ENCODE results near the gene YWHAB. TPM values are rescaled to one million over a fixed set of nuclear protein-coding genes. Genes with fewer than 3 reads are reported as not detected.

Gene YWHAB
- total and polyA plus RNA-seq, 10 of the 15 experiments (the other 5 are each of a cell fraction or from before 2014, with no cell fraction given): 63.5 to 323 (median 144) TPM

DNA sequence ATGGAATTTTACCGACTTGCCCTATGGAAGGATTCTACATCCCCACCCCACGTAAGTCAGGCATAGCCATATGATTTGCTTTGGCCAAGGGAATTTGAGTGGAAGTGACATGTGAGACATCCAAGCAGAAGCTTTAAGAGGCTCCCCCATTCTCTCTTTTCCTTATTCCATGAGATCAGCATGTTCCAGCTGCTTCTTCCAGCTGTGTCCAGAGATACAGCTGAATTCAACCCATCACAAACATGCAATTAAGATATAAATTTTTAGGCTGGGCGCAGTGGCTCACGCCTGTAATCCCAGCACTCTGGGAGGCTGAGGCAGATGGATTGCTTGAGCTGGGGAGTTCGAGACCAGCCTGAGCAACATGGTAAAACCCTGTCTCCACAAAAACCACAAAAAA lies 16.0 kb upstream of the YWHAB start:
- FAIRE-seq (no peak), DNase-seq (ENCODE audit: low read depth, low spot score) (no peak), ATAC-seq (no peak)
- SMC1A ChIA-PET (ENCODE audit: uncharacterized antibody, unreplicated experiment): interaction anchor here (1.1 kb wide), 1 partner anchor 122 kb away, joined by 3 read pairs; no protein-coding TSS in a partner anchor
- no peak overlapping the region for H3K27ac ChIP-seq (ENCODE audit: control insufficient read depth, insufficient read depth)
- H2AFZ ChIP-seq (ENCODE audit: control insufficient read depth, low read depth, low read length): no peak overlapping the region
- no peaks in the 10 kb centered on the region for H4K20me1 ChIP-seq (ENCODE audit: control insufficient read depth, insufficient read depth)
- H3K4me2 ChIP-seq (ENCODE audit: control insufficient read depth, insufficient read depth): no peak overlapping the region
- intact Hi-C loops (cut with micrococcal nuclease; ENCODE audit: unreplicated experiment): loop anchor here (5.0 kb wide), 1 partner anchor 67 kb away; no protein-coding TSS in a partner anchor
- H3K4me3 ChIP-seq: no peak overlapping the region
- H3K4me1 ChIP-seq (ENCODE audit: control insufficient read depth, insufficient read depth, low read length): peaks cover 4% of the 10 kb centered on the region
- RAD21 ChIA-PET (ENCODE audit: unreplicated experiment): no interaction called here
- 18% methylated on average over 5 of the region's 5 CpGs for WGBS (ENCODE audit: insufficient coverage, insufficient replicate concordance, low lambda C conversion rate, missing lambda C conversion rate)
- in situ Hi-C loops (cut with MboI): loop anchor here (5.0 to 10.0 kb wide), 2 partner anchors 125 to 182 kb away; partner anchors contain the start of gene KCNK15
- H3K9me3 ChIP-seq (replicated peaks; ENCODE audit: control insufficient read depth, insufficient read depth, low read length): no peaks in the 10 kb centered on the region
- no peaks in the 10 kb centered on the region for H3K79me2 ChIP-seq (ENCODE audit: control insufficient read depth, insufficient read depth, low read length)
- H3K27me3 ChIP-seq (replicated peaks in 1 of 2; ENCODE audit: control insufficient read depth in 2 of 2, insufficient read depth in 2 of 2, low read length in 1 of 2): peaks cover 0 to 3% of the 10 kb centered on the region in 2 experiments; a peak in 2 of 4 replicates
- H3K9ac ChIP-seq (ENCODE audit: control insufficient read depth, insufficient read depth, low read length): no peak overlapping the region
- H3K36me3 ChIP-seq (ENCODE audit: control insufficient read depth in 2 of 2, insufficient read depth in 2 of 2, low read length in 1 of 2): no peaks in the 10 kb centered on the region
- BruUV-seq (replicated peaks): no TSS peak
- CTCF ChIA-PET: interaction anchor here (1.2 to 2.9 kb wide), 3 partner anchors 9 to 185 kb away, joined by 3 to 15 read pairs (median 5); no protein-coding TSS in a partner anchor
- POLR2A ChIA-PET: no interaction called here
- TF ChIP-seq ZBED1 (IDR thresholded peaks at IDR 0.05; ENCODE audit: borderline replicate concordance): no peak
- TF ChIP-seq SPI1 (IDR thresholded peaks at IDR 0.05; ENCODE audit: borderline replicate concordance, insufficient read depth, low read depth, low read length): no peak
- TF ChIP-seq NFYB (IDR thresholded peaks at IDR 0.05; ENCODE audit: insufficient read depth, low read depth, low read length): no peak
- no peak for TF ChIP-seq SREBF1 (IDR thresholded peaks at IDR 0.05; ENCODE audit: low read length)
- TF ChIP-seq, protein P1, sequence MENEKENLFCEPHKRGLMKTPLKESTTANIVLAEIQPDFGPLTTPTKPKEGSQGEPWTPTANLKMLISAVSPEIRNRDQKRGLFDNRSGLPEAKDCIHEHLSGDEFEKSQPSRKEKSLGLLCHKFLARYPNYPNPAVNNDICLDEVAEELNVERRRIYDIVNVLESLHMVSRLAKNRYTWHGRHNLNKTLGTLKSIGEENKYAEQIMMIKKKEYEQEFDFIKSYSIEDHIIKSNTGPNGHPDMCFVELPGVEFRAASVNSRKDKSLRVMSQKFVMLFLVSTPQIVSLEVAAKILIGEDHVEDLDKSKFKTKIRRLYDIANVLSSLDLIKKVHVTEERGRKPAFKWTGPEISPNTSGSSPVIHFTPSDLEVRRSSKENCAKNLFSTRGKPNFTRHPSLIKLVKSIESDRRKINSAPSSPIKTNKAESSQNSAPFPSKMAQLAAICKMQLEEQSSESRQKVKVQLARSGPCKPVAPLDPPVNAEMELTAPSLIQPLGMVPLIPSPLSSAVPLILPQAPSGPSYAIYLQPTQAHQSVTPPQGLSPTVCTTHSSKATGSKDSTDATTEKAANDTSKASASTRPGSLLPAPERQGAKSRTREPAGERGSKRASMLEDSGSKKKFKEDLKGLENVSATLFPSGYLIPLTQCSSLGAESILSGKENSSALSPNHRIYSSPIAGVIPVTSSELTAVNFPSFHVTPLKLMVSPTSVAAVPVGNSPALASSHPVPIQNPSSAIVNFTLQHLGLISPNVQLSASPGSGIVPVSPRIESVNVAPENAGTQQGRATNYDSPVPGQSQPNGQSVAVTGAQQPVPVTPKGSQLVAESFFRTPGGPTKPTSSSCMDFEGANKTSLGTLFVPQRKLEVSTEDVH (IDR thresholded peaks at IDR 0.05; ENCODE audit: low read depth, partially characterized antibody): no peak
- no peak for TF ChIP-seq JUND (IDR thresholded peaks at IDR 0.05; ENCODE audit: low read depth, low read length)
- TF ChIP-seq, protein P2, sequence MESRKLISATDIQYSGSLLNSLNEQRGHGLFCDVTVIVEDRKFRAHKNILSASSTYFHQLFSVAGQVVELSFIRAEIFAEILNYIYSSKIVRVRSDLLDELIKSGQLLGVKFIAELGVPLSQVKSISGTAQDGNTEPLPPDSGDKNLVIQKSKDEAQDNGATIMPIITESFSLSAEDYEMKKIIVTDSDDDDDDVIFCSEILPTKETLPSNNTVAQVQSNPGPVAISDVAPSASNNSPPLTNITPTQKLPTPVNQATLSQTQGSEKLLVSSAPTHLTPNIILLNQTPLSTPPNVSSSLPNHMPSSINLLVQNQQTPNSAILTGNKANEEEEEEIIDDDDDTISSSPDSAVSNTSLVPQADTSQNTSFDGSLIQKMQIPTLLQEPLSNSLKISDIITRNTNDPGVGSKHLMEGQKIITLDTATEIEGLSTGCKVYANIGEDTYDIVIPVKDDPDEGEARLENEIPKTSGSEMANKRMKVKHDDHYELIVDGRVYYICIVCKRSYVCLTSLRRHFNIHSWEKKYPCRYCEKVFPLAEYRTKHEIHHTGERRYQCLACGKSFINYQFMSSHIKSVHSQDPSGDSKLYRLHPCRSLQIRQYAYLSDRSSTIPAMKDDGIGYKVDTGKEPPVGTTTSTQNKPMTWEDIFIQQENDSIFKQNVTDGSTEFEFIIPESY (IDR thresholded peaks at IDR 0.05): no peak
- no peak for TF ChIP-seq TAF1 (IDR thresholded peaks at IDR 0.05; ENCODE audit: borderline replicate concordance, low read depth, low read length)
- no peak for TF ChIP-seq SIN3A (IDR thresholded peaks at IDR 0.05; ENCODE audit: low read depth, low read length)
- TF ChIP-seq IKZF1 (conservative IDR thresholded peaks at IDR 0.05): no peak
- TF ChIP-seq SRF (IDR thresholded peaks at IDR 0.05; ENCODE audit: low read depth in 2 of 2, low read length in 2 of 2): no peak
- no peak for TF ChIP-seq JUNB (IDR thresholded peaks at IDR 0.05)
- no peak for TF ChIP-seq POLR2A (IDR thresholded peaks at IDR 0.05; ENCODE audit: low read depth, low read length)
- TF ChIP-seq WRNIP1 (IDR thresholded peaks at IDR 0.05; ENCODE audit: borderline replicate concordance, low read depth, low read length): no peak
- no peak for TF ChIP-seq EED (IDR thresholded peaks at IDR 0.05; ENCODE audit: low read depth)
- TF ChIP-seq, protein P3, sequence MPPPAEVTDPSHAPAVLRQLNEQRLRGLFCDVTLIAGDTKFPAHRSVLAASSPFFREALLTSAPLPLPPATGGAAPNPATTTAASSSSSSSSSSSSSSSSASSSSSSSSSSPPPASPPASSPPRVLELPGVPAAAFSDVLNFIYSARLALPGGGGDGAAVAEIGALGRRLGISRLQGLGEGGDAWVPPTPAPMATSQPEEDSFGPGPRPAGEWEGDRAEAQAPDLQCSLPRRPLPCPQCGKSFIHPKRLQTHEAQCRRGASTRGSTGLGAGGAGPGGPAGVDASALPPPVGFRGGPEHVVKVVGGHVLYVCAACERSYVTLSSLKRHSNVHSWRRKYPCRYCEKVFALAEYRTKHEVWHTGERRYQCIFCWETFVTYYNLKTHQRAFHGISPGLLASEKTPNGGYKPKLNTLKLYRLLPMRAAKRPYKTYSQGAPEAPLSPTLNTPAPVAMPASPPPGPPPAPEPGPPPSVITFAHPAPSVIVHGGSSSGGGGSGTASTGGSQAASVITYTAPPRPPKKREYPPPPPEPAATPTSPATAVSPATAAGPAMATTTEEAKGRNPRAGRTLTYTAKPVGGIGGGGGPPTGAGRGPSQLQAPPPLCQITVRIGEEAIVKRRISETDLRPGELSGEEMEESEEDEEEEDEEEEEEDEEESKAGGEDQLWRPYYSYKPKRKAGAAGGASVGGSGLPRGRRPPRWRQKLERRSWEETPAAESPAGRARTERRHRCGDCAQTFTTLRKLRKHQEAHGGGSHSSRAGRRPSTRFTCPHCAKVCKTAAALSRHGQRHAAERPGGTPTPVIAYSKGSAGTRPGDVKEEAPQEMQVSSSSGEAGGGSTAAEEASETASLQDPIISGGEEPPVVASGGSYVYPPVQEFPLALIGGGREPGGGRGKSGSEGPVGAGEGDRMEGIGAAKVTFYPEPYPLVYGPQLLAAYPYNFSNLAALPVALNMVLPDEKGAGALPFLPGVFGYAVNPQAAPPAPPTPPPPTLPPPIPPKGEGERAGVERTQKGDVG (CRISPR knock-in tag; IDR thresholded peaks at IDR 0.05): no peak
- no peak for TF ChIP-seq KLF5 (IDR thresholded peaks at IDR 0.05; ENCODE audit: partially characterized antibody)
- no peak for TF ChIP-seq HDAC2 (IDR thresholded peaks at IDR 0.05)
- no peak for TF ChIP-seq STAT3 (IDR thresholded peaks at IDR 0.05; ENCODE audit: low read depth, low read length)
